ENCODE measurements around the gene TMEM239.

DNA sequence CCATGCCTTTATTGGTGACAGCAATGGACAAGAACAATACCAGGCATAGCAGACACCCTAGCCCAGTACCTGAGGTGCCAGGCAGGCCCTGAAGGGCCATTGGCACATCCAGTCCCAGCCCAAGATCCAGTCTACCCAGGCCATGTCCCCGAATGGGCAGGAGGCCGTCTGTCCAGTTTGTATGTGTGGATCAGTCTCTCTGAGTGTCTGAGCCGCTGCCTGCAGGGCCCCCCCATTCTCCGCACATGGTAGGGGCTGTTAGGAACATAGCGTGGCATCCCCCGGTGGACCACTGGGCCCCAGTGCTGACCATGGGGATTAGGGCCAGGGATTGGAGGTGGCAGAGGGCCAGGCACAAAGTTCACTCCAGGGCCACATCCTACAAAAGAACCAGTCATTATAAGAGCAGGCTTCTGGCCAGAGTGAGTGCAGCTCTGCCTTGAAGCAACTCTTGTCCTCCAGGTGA, 19.2 kb downstream of the TMEM239 start:
- TF ChIP-seq, protein P1, sequence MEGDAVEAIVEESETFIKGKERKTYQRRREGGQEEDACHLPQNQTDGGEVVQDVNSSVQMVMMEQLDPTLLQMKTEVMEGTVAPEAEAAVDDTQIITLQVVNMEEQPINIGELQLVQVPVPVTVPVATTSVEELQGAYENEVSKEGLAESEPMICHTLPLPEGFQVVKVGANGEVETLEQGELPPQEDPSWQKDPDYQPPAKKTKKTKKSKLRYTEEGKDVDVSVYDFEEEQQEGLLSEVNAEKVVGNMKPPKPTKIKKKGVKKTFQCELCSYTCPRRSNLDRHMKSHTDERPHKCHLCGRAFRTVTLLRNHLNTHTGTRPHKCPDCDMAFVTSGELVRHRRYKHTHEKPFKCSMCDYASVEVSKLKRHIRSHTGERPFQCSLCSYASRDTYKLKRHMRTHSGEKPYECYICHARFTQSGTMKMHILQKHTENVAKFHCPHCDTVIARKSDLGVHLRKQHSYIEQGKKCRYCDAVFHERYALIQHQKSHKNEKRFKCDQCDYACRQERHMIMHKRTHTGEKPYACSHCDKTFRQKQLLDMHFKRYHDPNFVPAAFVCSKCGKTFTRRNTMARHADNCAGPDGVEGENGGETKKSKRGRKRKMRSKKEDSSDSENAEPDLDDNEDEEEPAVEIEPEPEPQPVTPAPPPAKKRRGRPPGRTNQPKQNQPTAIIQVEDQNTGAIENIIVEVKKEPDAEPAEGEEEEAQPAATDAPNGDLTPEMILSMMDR (conservative IDR thresholded peaks at IDR 0.05), result no peak
- TF ChIP-seq EZH2 (IDR thresholded peaks at IDR 0.05; ENCODE audit: low read depth), result no peak
